C4-2B (cell line): Measurements from ENCODE around the gene CDKN1C.

Source experiments
- H3K27ac ChIP-seq: fragments of 450-650 bp; 2 replicates; pipeline ENCODE4 v1.5.1; 2017
- ZFX ChIP-seq: fragments of 450-650 bp; IDR thresholded peaks from 2 replicates; pipeline ENCODE4 v1.6.1; 2017
- TF ChIP-seq, protein P1 (sequence below): fragments of 450-650 bp; conservative IDR thresholded peaks from 2 replicates; pipeline ENCODE4 v1.5.1; 2017; ENCODE audit warnings: mild to moderate bottlenecking

CDKN1C gene

DNA sequence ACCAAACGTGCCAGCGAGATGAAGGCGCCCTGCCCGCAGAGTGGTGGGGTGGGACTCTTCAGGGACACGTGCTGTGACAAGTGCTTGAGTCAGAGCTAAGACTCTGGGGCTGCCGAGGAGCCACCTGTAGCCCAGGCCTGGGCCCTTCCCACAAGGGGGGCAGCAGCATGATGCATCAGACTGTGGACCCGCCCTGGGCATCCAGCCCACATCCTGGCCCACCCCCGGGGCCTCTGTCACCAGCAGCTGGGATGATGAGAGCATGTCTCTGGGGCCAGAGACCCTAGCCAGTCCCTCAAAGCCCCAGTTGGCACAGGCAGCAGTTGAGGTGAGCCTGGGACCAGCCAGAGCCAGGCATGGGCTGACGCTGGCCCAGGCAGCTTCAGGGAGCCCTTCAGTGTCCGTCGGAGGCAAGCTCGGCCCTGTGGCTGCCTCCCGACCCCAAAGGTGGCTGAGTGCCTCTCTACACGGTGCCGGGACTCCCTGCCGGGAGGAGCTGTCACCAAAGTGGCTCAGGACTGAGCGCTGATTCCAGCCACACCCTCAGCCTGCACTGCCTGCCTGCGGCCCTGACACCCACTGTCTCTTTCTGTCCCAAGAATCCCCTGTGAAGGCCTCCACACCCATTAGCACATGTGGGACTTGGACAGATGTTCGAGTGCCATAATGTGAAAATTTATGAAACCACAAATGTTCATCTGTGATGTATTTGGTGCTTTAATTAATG, 41.3 kb downstream of the CDKN1C start:
- TF ChIP-seq, protein P1, sequence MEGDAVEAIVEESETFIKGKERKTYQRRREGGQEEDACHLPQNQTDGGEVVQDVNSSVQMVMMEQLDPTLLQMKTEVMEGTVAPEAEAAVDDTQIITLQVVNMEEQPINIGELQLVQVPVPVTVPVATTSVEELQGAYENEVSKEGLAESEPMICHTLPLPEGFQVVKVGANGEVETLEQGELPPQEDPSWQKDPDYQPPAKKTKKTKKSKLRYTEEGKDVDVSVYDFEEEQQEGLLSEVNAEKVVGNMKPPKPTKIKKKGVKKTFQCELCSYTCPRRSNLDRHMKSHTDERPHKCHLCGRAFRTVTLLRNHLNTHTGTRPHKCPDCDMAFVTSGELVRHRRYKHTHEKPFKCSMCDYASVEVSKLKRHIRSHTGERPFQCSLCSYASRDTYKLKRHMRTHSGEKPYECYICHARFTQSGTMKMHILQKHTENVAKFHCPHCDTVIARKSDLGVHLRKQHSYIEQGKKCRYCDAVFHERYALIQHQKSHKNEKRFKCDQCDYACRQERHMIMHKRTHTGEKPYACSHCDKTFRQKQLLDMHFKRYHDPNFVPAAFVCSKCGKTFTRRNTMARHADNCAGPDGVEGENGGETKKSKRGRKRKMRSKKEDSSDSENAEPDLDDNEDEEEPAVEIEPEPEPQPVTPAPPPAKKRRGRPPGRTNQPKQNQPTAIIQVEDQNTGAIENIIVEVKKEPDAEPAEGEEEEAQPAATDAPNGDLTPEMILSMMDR: no peak
- TF ChIP-seq ZFX: no peak
- no peak overlapping the region for H3K27ac ChIP-seq

DNA sequence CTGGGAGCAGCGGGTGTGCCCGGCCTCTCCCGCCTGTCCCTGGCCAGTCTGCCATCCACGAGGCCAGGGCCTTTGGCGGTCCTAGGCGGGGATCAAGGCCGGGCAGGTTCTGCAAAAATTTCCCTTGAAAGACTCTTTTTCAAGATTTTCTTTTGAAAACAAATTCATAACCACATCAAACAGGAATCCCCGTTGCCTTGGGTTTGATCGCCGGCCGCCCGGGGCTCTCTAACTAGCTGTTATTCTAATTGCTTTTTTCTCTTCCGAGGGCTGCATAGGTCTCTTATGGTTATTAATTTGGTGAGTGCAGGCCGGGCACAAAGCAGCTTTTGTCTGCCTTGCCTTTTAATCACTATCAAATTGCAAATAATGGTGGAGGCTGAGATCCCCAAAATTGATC, 42.0 kb downstream of the CDKN1C start:
- TF ChIP-seq, protein P1: no peak
- TF ChIP-seq ZFX: no peak
- no peak overlapping the region for H3K27ac ChIP-seq

DNA sequence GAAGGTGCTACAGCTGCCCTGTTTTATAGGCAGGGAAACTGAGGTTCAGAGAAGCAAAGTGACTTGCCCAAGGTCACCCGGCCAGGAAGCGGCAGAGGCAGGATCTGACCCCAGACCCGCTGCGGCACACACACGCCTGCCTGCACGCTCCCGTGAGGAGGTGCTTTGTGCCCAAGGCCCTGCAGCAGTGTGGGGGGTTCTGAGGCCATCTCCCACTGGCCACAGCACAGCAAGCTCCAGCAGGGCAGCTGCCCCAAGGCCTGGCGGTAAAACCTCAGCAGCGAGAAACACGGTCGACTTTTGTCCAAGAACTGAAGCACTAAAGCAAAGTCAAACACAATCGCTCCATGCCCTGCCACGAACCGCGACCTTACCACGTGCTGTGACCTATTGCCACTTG, 42.7 kb downstream of the CDKN1C start:
- TF ChIP-seq, protein P1: no peak
- no peak for TF ChIP-seq ZFX
- H3K27ac ChIP-seq: no peak overlapping the region

DNA sequence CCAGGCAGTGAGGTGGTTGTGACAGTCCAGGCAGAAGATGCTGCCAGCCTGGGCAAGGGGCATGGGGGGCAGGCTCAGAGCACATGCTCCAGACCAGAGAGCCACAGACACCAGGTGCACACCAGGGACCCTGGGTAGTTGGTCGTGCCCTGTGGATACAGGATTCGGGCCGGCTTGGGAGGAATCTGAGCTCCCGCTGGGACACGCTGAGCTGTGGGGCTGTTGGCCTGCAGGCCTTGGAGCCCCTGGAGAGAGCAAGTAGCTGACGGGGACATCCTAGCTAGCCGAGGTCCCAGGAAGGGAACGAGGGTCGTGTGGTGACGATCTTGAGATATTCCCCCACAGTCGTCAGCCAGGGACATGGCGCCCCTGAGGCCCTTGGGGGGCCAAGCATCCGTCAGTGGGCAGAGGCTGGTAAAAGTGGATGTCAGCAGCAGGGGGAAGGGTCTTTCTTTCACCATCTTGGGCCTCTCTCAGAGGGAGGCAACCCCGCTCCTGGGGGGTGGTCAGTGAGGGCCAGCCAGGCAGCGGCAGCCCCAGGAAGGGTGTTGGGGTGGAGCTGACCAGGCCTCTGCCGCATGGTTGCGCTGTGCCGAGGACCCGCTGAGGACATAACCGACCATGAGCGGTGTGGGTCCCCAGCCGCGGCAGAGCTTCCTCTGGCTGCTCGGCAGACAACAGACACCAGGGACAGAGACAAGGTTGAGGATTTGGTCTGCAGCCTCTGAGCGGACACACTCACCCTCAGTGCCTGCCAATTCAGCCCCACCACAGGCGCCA, 44.0 kb downstream of the CDKN1C start:
- no peak overlapping the region for H3K27ac ChIP-seq
- TF ChIP-seq, protein P1: no peak
- TF ChIP-seq ZFX: no peak

DNA sequence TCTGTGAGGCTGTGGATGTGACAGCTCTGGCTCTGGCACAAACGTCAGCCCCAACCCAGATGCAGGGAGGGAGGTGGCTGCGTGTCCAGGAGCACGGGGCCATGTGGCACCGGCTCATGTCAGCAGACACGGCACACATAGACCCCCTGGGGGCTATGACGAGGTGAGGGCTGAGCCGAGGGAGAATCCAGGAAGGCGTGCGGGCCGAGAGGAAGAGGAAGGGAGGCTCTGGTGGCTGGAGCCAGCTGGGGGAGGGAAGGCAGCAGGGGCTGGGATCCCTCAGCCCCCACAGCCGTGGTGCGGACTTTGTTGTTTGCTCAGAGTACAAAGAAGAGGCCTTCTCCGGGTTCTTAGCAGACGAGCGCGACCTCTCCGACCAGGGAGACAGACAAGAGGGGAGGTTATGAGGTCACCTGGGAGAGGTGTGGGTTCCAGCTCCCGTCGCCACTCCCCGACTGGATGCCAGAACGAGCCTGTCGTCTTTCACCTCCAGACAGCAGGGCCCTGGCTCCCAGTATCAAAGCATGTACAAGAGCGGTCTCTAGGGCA, 46.1 kb downstream of the CDKN1C start:
- no peak overlapping the region for H3K27ac ChIP-seq
- no peak for TF ChIP-seq ZFX
- TF ChIP-seq, protein P1: no peak

DNA sequence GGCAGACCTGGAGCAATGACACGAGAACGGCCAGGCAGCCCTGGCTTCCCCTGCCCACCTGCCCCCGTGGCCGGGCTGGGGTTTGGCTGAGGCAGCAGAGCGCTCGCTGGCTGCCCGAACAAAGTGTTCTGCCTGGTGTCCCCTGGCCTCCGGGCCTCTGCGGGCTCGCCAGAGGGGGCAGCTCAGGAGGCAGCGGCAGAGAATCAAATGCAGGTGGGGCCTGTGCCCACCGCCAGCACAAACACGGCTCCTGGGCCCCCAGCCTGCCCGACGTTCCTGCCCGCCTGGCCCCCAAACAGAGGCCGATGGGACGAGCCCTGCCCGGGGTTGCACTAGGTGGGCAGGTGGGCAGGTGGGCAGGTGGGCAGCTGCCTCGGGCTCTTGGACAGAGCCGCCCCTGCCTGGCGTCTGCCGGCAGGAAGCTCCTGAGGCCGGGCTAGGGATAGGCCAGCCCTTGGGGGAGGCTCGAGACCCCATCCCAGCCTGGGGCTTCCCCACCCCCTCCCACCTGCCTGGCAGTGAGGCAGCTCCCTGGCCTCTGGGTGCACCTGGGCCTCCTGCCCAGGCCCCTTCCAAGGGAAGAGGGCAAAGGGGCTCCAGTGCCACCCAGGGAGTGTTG, 46.8 kb downstream of the CDKN1C start:
- no peak for TF ChIP-seq ZFX
- TF ChIP-seq, protein P1: no peak
- H3K27ac ChIP-seq: no peak overlapping the region

DNA sequence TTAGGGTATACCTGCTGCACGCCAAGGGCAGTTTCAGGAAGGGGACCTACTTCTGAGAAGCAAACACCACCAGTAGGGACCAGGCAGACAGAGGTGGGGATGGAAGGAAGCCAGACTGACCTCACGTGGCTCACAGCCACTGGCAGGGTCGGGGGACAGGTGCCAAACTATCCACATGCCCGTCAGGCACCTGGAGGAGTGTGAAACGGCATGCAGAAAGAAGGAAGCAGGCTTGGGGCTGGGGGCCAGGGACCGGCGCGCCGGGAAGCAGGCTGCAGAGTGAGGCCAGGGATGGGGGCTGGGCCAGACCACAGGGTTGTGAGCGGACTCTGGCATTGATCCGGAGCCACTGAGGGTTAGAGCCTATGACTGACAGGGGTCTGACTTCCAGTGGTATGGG, 47.5 kb downstream of the CDKN1C start:
- no peak for TF ChIP-seq ZFX
- TF ChIP-seq, protein P1: no peak
- H3K27ac ChIP-seq: no peak overlapping the region
